Neural progenitor cell (in vitro differentiated cells): ENCODE measurements around the gene RFX8.

Source experiments
- EZH2 ChIP-seq: fragments of 200-600 bp; sonication (generic); IDR thresholded peaks from 2 replicates; pipeline ENCODE4 v1.6.1; 2017; ENCODE audit warnings: antibody characterized with exemption, mild to moderate bottlenecking, moderate library complexity
- EZH2phosphoT487 ChIP-seq: fragments of 200-600 bp; sonication (generic); IDR thresholded peaks from 2 replicates; pipeline ENCODE4 v1.6.1; 2017; ENCODE audit warnings: antibody characterized with exemption
- TF ChIP-seq, protein P1 (sequence below): fragments of 200-600 bp; sonication (generic); IDR thresholded peaks from 2 replicates; pipeline ENCODE4 v1.5.1; 2017; ENCODE audit warnings: antibody characterized with exemption, mild to moderate bottlenecking

DNA sequence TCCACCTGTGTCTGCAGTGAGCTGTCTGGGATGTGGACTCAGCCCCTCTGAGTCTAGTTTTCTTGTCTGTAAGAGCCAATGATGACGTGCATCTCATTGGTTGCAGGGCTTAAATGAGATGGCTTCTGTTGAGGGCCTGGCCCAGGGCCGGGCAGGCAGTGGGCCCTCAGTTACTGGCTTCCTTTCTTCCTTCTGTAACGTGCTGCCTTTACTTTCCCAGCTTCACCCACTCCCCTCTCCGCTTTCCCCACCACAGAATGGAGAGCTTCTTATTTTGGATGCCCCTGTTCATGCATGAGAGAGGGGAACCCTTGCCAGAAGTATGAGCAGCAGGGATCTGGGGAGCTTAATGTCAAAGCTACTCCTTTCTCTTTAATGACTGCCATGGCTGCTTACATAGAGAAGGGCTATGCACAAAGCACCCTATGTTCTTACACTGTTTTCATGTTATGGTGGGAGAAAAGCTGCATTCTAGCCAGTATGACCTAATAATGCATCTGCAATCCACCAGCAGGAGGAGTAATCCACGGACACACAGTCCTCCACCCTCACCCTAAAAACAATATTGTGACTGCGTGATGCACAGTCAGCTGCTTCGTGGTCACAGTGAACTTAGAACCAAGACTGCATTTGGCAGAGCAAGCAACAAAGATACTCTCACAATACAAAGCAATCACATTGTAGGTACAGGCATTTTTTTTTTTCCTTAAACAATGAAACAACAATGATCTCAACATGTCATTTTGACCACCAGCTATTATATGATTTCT lies 124.8 kb downstream of the RFX8 start:
- TF ChIP-seq EZH2phosphoT487 = no peak
- TF ChIP-seq, protein P1, sequence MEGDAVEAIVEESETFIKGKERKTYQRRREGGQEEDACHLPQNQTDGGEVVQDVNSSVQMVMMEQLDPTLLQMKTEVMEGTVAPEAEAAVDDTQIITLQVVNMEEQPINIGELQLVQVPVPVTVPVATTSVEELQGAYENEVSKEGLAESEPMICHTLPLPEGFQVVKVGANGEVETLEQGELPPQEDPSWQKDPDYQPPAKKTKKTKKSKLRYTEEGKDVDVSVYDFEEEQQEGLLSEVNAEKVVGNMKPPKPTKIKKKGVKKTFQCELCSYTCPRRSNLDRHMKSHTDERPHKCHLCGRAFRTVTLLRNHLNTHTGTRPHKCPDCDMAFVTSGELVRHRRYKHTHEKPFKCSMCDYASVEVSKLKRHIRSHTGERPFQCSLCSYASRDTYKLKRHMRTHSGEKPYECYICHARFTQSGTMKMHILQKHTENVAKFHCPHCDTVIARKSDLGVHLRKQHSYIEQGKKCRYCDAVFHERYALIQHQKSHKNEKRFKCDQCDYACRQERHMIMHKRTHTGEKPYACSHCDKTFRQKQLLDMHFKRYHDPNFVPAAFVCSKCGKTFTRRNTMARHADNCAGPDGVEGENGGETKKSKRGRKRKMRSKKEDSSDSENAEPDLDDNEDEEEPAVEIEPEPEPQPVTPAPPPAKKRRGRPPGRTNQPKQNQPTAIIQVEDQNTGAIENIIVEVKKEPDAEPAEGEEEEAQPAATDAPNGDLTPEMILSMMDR = peak; percentile 26
- no peak for TF ChIP-seq EZH2
